NCI-H146 (cell line): ENCODE measurements around the gene FBXL12.
"Not testable (repeated sequence)": the region's sequence is repeated elsewhere in the genome, so short reads cannot be mapped to it uniquely, and the experiment has no call there.

Source experiments
- DNase-seq: peaks from one replicate; lab custom pipeline; 2025; lab: John Stamatoyannopoulos, UW

FBXL12 gene

GRCh38 chr19:9818734-9819595, at the start of gene FBXL12:
Gene FBXL12 (minus strand): TSS chr19:9819079. CDS start chr19:9818813, 266 bp downstream.
- peak; percentile 100 for DNase-seq

GRCh38 chr19:9865732-9866501, 47.0 kb upstream of the FBXL12 start:
- peak; percentile 22 for DNase-seq

- no peak for DNase-seq
These were observed 44.9 kb upstream of the FBXL12 start for GRCh38 chr19:9863759-9864158.

- DNase-seq: no peak
These were observed 44.1 kb upstream of the FBXL12 start for GRCh38 chr19:9862938-9863337.

GRCh38 chr19:9861503-9861902, 42.6 kb upstream of the FBXL12 start:
- DNase-seq: no peak

- no peak for DNase-seq
These were observed 41.5 kb upstream of the FBXL12 start for GRCh38 chr19:9860407-9860806.

- no peak for DNase-seq
These were observed 39.9 kb upstream of the FBXL12 start for GRCh38 chr19:9858766-9859165.

GRCh38 chr19:9857920-9858746, 39.3 kb upstream of the FBXL12 start:
- DNase-seq: no peak

GRCh38 chr19:9857076-9857721, 38.3 kb upstream of the FBXL12 start:
- DNase-seq: no peak

- no peak for DNase-seq
These were observed 37.7 kb upstream of the FBXL12 start for GRCh38 chr19:9856609-9857008.

- no peak for DNase-seq
These were observed 35.5 kb upstream of the FBXL12 start for GRCh38 chr19:9854282-9854846.

GRCh38 chr19:9850235-9850959, 31.5 kb upstream of the FBXL12 start:
- no peak for DNase-seq

GRCh38 chr19:9849791-9850190, 30.9 kb upstream of the FBXL12 start:
- DNase-seq: no peak

- DNase-seq: no peak
These were observed 29.9 kb upstream of the FBXL12 start for GRCh38 chr19:9848762-9849161.

- no peak for DNase-seq
These were observed 29.2 kb upstream of the FBXL12 start for GRCh38 chr19:9848060-9848459.

- DNase-seq: no peak
These were observed 28.3 kb upstream of the FBXL12 start for GRCh38 chr19:9847087-9847671.

- not testable (repeated sequence) for DNase-seq
These were observed 24.9 kb upstream of the FBXL12 start for GRCh38 chr19:9843626-9844273.

- DNase-seq: no peak
These were observed 24.2 kb upstream of the FBXL12 start for GRCh38 chr19:9842834-9843625.

- DNase-seq: no peak
These were observed 20.5 kb upstream of the FBXL12 start for GRCh38 chr19:9839415-9839814.
